HG02642 (cell line): ENCODE results near the gene HPSE2.

Source experiments
- ATAC-seq: cut with Tn5 transposase; IDR thresholded peaks from one replicate; pipeline ENCODE4 v1.9.1; 2021; ENCODE audit warnings: mild to moderate bottlenecking; ENCODE audit not compliant: unreplicated experiment, poor library complexity

HPSE2 gene

GRCh38 chr10:98638920-98639319, 596.7 kb downstream of the HPSE2 start:
- ATAC-seq = no peak

GRCh38 chr10:98636921-98637329, 598.7 kb downstream of the HPSE2 start:
- ATAC-seq = no peak

- ATAC-seq = no peak
Measured at GRCh38 chr10:98632456-98633150, 603.0 kb downstream of the HPSE2 start.

GRCh38 chr10:98628206-98628605, 607.4 kb downstream of the HPSE2 start:
- no peak for ATAC-seq

- no peak for ATAC-seq
Measured at GRCh38 chr10:98627711-98628110, 607.9 kb downstream of the HPSE2 start.

GRCh38 chr10:98624963-98625362, 610.7 kb downstream of the HPSE2 start:
- no peak for ATAC-seq

GRCh38 chr10:98623176-98623575, 612.5 kb downstream of the HPSE2 start:
- no peak for ATAC-seq

- no peak for ATAC-seq
Measured at GRCh38 chr10:98621630-98622029, 614.0 kb downstream of the HPSE2 start.

- ATAC-seq = no peak
Measured at GRCh38 chr10:98620503-98620902, 615.1 kb downstream of the HPSE2 start.

- ATAC-seq = no peak
Measured at GRCh38 chr10:98619446-98619845, 616.2 kb downstream of the HPSE2 start.

GRCh38 chr10:98617906-98618520, 617.6 kb downstream of the HPSE2 start:
- ATAC-seq = no peak

GRCh38 chr10:98613446-98613845, 622.2 kb downstream of the HPSE2 start:
- no peak for ATAC-seq

- ATAC-seq = no peak
Measured at GRCh38 chr10:98611436-98611835, 624.2 kb downstream of the HPSE2 start.

GRCh38 chr10:98610836-98611235, 624.8 kb downstream of the HPSE2 start:
- no peak for ATAC-seq

- ATAC-seq = no peak
Measured at GRCh38 chr10:98610301-98610700, 625.4 kb downstream of the HPSE2 start.

- no peak for ATAC-seq
Measured at GRCh38 chr10:98609265-98609664, 626.4 kb downstream of the HPSE2 start.

GRCh38 chr10:98608411-98608810, 627.2 kb downstream of the HPSE2 start:
- no peak for ATAC-seq

GRCh38 chr10:98602224-98602623, 633.4 kb downstream of the HPSE2 start:
- ATAC-seq = no peak

- ATAC-seq = no peak
Measured at GRCh38 chr10:98599032-98599610, 636.5 kb downstream of the HPSE2 start.

- ATAC-seq = no peak
Measured at GRCh38 chr10:98596404-98596803, 639.2 kb downstream of the HPSE2 start.

GRCh38 chr10:98589691-98590090, 646.0 kb downstream of the HPSE2 start:
- ATAC-seq = no peak

GRCh38 chr10:98589007-98589406, 646.6 kb downstream of the HPSE2 start:
- no peak for ATAC-seq
